Left ventricle myocardium inferior (tissue), 1 donor: ENCODE data around the gene FREM1. TPM values are rescaled to one million over a fixed set of nuclear protein-coding genes. Genes with fewer than 3 reads are reported as not detected.

Experiments
- DNase-seq: peaks from one replicate; pipeline ENCODE4 v3.0.0-alpha.2; 2020
- H3K27ac ChIP-seq: fragments of 200-600 bp; replicated peaks from 2 replicates; pipeline ENCODE4 v1.8.0; 2021
- H3K27me3 ChIP-seq: fragments of 200-600 bp; 2 replicates; pipeline ENCODE4 v1.8.0; 2021; ENCODE audit warnings: low read depth
- H3K36me3 ChIP-seq: fragments of 200-600 bp; 2 replicates; pipeline ENCODE4 v1.8.0; 2021
- H3K4me1 ChIP-seq: fragments of 200-600 bp; 2 replicates; pipeline ENCODE4 v1.8.0; 2021
- H3K4me3 ChIP-seq: fragments of 200-600 bp; 2 replicates; pipeline ENCODE4 v1.8.0; 2021; ENCODE audit warnings: mild to moderate bottlenecking, moderate library complexity
- H3K9me3 ChIP-seq: fragments of 200-600 bp; replicated peaks from 2 replicates; pipeline ENCODE4 v1.8.0; 2021
- CTCF ChIP-seq: fragments of 200-600 bp; IDR thresholded peaks from 2 replicates; pipeline ENCODE4 v1.8.0; 2021; ENCODE audit warnings: antibody characterized with exemption, mild to moderate bottlenecking, borderline replicate concordance
- intact Hi-C: fragments of 100-400 bp; cut with micrococcal nuclease; formaldehyde crosslinking; loops from one replicate; pipeline ENCODE4 v1.11.0; 2022
- total RNA-seq: library from RNA; stranded (reverse); fragmentation: NEBNext Ultra II Directional; extraction: Animal tissue kit (Norgen Biotek cat#: 25700); gene quantifications from one replicate; pipeline ENCODE4 v1.2.1, GENCODE V29; 2021
- donor health status: DM: no; HTN: yes; CAD: no; lungs with severe emphysema.

FREM1 gene
- total RNA-seq, 1 donor from 2014 or later = 3.0 TPM

DNA sequence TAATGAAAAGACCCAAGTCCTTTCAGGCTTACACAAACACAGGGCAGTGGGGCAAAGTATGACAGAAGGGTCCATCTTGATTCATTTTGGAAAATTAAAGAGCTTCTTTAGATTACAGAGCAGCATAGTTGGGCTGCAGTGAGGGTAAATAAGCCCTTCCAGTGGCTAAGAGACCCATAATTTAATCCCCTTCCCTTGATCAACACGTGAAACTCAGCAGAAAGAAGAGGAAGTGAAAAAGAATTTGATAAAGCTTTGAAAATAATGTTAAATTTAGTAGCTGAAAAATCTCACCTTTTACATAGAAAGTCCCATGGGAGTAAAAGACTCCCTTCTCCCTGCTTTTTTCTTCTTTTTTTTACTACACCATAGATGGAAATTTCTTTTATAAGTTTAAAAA, 87.6 kb downstream of the FREM1 start:
- Histone ChIP-seq H3K36me3 (no peaks in the 10 kb centered on the region), H3K9me3 (no peaks in the 10 kb centered on the region), H3K27ac (no peak overlapping the region), H3K4me3 (no peak overlapping the region), H3K4me1 (no peaks in the 10 kb centered on the region), H3K27me3 (no peaks in the 10 kb centered on the region)
- TF ChIP-seq CTCF = no peak
- no peak for DNase-seq
- intact Hi-C loops = no loop called here

DNA sequence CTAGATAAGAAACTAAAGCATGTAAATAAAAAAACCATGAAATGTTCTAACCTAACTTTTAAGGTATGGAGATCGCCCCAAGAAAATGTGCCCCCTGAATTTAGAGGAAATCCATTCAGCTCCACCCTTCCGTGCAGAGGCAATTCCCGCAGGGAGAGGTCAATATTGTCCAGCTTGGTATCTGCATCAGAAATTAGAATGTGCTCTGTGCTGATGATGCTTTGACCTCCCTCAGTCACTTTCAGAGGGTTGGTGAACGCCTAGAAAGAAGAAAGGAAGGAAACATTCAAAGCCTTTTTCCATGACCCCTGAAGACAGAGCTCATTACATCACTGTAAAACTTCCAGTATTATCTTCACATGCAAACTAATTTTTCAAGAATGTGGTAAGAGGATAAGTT, 91.0 kb downstream of the FREM1 start:
- Histone ChIP-seq H3K9me3 (no peaks in the 10 kb centered on the region), H3K27me3 (no peaks in the 10 kb centered on the region), H3K4me1 (no peaks in the 10 kb centered on the region), H3K36me3 (no peaks in the 10 kb centered on the region), H3K4me3 (no peak overlapping the region), H3K27ac (no peak overlapping the region)
- no peak for TF ChIP-seq CTCF
- DNase-seq = no peak
- intact Hi-C loops = no loop called here

GRCh38 chr9:14814249-14814628, 96.0 kb downstream of the FREM1 start:
- no peaks in the 10 kb centered on the region for H3K27me3 ChIP-seq
- no peak overlapping the region for H3K4me3 ChIP-seq
- no peaks in the 10 kb centered on the region for H3K9me3 ChIP-seq
- no peak overlapping the region for H3K27ac ChIP-seq
- no peak for DNase-seq
- H3K36me3 ChIP-seq = no peaks in the 10 kb centered on the region
- intact Hi-C loops = no loop called here
- no peak for TF ChIP-seq CTCF
- no peaks in the 10 kb centered on the region for H3K4me1 ChIP-seq

DNA sequence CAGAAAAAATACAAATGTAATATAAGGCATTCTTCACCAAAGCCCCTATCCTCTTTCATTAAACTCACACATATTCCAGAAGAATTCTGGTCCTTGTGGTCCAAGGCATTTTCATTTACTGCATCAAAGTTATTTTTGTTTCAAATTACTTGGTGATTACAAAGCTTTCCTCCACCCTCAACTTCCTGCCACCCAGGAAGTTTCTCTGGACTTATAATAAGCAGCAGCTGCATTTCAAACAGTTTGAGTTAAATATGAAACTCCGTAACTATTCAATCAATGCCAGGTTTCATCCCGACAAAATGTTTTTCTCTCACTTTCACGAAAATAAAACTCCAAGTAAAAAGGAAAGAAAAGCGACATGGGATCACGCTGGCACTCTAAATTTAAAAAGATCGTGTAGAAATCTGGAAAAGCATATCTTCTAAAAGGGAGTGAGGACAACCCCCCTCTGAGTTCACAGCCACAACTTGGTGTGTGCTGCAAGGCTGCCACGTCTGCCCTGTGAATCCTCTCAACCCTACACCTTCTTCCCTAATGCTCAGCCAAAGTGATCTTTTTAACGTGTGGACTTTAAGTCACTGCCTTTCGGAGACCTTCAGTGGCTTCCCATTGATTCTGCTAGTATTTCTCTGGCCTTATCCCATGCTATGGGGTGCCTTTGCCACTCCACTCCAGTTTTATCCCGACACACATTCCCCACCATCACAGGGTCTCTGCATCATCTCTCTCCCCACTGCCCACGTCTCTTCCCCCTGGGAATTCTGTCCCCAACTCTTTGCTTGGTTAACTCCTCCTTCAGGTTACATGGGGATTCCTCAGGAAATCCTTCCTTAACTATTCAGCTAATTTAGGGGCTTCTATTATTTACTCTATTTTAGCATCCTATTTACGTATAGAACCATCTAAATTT, 96.6 kb downstream of the FREM1 start:
- no peak for TF ChIP-seq CTCF
- no peaks in the 10 kb centered on the region for H3K4me1 ChIP-seq
- H3K27ac ChIP-seq = no peak overlapping the region
- no peaks in the 10 kb centered on the region for H3K27me3 ChIP-seq
- no peaks in the 10 kb centered on the region for H3K9me3 ChIP-seq
- no peak overlapping the region for H3K4me3 ChIP-seq
- intact Hi-C loops = no loop called here
- H3K36me3 ChIP-seq = no peaks in the 10 kb centered on the region
- DNase-seq = no peak

DNA sequence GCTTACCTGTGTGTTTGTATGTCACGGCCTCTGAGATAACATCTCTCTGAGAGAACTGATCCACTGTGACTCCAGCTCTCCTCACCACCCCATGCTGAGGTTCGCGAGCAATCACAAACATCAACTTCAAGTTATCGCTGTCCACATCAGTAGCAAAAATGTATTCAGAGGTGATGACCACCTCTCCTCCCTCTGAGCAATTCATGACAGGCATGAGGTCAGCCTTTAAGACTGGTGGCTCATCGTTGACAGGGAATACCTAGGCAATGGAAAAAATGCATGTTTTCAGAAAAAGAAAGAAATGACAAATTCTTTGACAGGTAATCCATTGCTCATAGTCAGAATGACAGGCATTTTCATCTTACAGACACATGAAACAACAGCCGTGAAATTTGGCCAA, 97.4 kb downstream of the FREM1 start:
- Histone ChIP-seq H3K4me3 (no peak overlapping the region), H3K36me3 (no peaks in the 10 kb centered on the region), H3K27ac (no peak overlapping the region), H3K27me3 (no peaks in the 10 kb centered on the region), H3K9me3 (no peaks in the 10 kb centered on the region), H3K4me1 (no peaks in the 10 kb centered on the region)
- no peak for DNase-seq
- intact Hi-C loops = no loop called here
- TF ChIP-seq CTCF = no peak
